K562 (cell line): ENCODE measurements around the gene GPRIN1. TPM values are rescaled to one million over a fixed set of nuclear protein-coding genes. Genes with fewer than 3 reads are reported as not detected.

ENCODE experiments used
- ASH1L ChIP-seq: fragments of 450-650 bp; IDR thresholded peaks from 2 replicates; pipeline ENCODE4 v1.6.1; 2018; ENCODE audit warnings: borderline replicate concordance, mild to moderate bottlenecking, low read depth; ENCODE audit not compliant: partially characterized antibody
- BDP1 ChIP-seq: IDR thresholded peaks from 3 replicates; pipeline ENCODE4 v1.6.1; 2011; ENCODE audit not compliant: insufficient read length, insufficient read depth
- COPS2 ChIP-seq: fragments of 450-650 bp; conservative IDR thresholded peaks from 2 replicates; pipeline ENCODE4 v1.6.1; 2016; ENCODE audit warnings: mild to moderate bottlenecking, moderate library complexity
- CREM ChIP-seq: IDR thresholded peaks from 2 replicates; pipeline ENCODE4 v1.6.1; 2014; ENCODE audit warnings: antibody characterized with exemption, low read depth
- EGR1 ChIP-seq: fragments of 450-650 bp; conservative IDR thresholded peaks from 2 replicates; pipeline ENCODE4 v1.6.1; 2017; ENCODE audit warnings: mild to moderate bottlenecking
- HDAC1 ChIP-seq, 2 experiments: fragments of 450-650 bp; IDR thresholded peaks; 2 replicates each; pipeline ENCODE4 v1.6.1; 2016 to 2017; ENCODE audit warnings: inconsistent platforms in 1 of 2, mild to moderate bottlenecking in 1 of 2, moderate library complexity in 1 of 2
- KDM2B ChIP-seq: fragments of 250-450 bp; sonication (Bioruptor Pico); IDR thresholded peaks from 2 replicates; pipeline ENCODE4 v1.8.0; 2021; ENCODE audit warnings: mild to moderate bottlenecking, moderate library complexity
- POLR2A ChIP-seq: fragments of 450-650 bp; conservative IDR thresholded peaks from 2 replicates; pipeline ENCODE4 v1.6.1; 2016
- RFX1 ChIP-seq: fragments of 450-650 bp; IDR thresholded peaks from 2 replicates; pipeline ENCODE4 v1.6.1; 2016; ENCODE audit warnings: mild to moderate bottlenecking, moderate library complexity
- SRSF7 ChIP-seq: fragments of 200-400 bp; formaldehyde crosslinking; optimal IDR thresholded peaks from 2 replicates; pipeline ENCODE3; 2017; ENCODE audit warnings: mild to moderate bottlenecking, low read depth, low read length
- ZEB2 ChIP-seq: fragments of 450-650 bp; IDR thresholded peaks from 2 replicates; pipeline ENCODE4 v1.6.1; 2016
- ZZZ3 ChIP-seq: fragments of 450-650 bp; IDR thresholded peaks from 2 replicates; pipeline ENCODE4 v1.6.1; 2016; ENCODE audit warnings: antibody characterized with exemption, mild to moderate bottlenecking, moderate library complexity
- polyA plus RNA-seq, 8 experiments: library from polyadenylated mRNA; depleted of rRNA in 4 of 8; stranded (reverse) in 5 of 8; unstranded in 3 of 8; fragments of >200 nt; fragmentation: Nextera tagmentation in 2 of 8; fragmentation: Illumina TruSeq in 1 of 8; extraction: Ambion mirVana in 2 of 8; extraction: Trizol in 1 of 8; gene quantifications; 2 replicates each; pipeline versions ENCODE4 v1.2.1 to v1.2.3, GENCODE V29; 2011 to 2014; ENCODE audit warnings: inconsistent platforms in 1 of 8, missing spikeins in 1 of 8
- total RNA-seq, 7 experiments: library from RNA; depleted of rRNA in 6 of 7; stranded (reverse); fragments of >200 nt in 6 of 7; fragmentation: Illumina TruSeq in 2 of 7; extraction: Trizol in 2 of 7; gene quantifications; 2 replicates each; pipeline versions ENCODE4 v1.2.1 to v1.2.3, GENCODE V29; 2011 to 2021; ENCODE audit warnings: low replicate concordance in 1 of 7
- TF ChIP-seq, protein P1 (sequence below): sonication (generic); formaldehyde crosslinking; IDR thresholded peaks from 2 replicates; pipeline ENCODE4 v1.9.0; 2022; ENCODE audit warnings: mild to moderate bottlenecking, missing genetic modification reagents
- TF ChIP-seq, protein P2 (sequence below), 2 experiments: fragments of 450-650 bp; conservative IDR thresholded peaks; 2 replicates each; pipeline ENCODE4 v1.6.1; 2017; ENCODE audit warnings: mild to moderate bottlenecking in 2 of 2, moderate library complexity in 2 of 2

Gene GPRIN1
- total and polyA plus RNA-seq, 9 of the 15 experiments (the other 6 are each of a cell fraction or from before 2014, with no cell fraction given): 0.15 to 11.6 (median 4.4) TPM

DNA sequence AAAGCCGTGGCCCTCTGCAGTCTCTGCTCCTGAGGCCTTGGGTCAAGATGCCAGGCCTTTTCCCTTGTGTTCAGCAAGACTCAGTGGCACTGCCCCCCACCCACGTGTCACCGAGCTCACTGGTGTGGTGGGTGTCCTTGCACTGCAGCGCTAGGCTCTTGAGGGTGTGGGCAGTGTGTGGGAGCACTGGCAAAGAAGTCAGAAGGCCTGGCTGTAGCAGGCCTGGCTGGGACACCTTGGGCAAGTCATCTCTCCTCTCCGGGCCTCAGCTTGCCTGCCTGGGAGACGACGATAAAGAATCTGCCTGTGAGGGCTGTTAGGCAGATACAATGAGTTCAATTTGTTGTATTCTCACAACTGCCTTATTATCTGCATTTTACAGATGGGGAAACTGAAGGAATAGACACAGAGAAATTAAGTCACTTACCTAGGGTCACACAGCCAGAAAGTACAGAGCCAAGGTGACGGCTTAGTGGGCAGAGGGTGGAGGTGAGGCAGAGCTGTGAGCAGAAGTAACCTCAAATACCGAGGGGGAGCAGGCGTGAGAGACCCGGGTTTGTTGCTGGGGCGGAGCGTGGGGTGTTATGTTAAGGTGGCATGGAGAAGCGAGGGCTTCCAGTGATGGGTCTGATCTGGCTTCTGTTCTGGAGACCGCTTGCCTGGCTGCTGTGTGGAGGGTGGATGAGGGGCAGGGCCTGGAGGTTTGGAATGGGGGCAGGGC, 38.7 kb upstream of the GPRIN1 start (continued):
- TF ChIP-seq, protein P1, sequence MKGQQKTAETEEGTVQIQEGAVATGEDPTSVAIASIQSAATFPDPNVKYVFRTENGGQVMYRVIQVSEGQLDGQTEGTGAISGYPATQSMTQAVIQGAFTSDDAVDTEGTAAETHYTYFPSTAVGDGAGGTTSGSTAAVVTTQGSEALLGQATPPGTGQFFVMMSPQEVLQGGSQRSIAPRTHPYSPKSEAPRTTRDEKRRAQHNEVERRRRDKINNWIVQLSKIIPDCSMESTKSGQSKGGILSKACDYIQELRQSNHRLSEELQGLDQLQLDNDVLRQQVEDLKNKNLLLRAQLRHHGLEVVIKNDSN (CRISPR knock-in tag): peak; percentile 36; the same call in 1 of the 2 replicates
- TF ChIP-seq SRSF7: no peak
- TF ChIP-seq ZZZ3: no peak
- no peak for TF ChIP-seq ZEB2
- no peak for TF ChIP-seq POLR2A
- peak; percentile 42; the same call in 1 of the 2 replicates for TF ChIP-seq CREM
- no peak for TF ChIP-seq BDP1
- no peak for TF ChIP-seq RFX1
- peak in 1 of 2 experiments; percentile 45; a peak in 1 of 4 replicates for TF ChIP-seq HDAC1 (IDR thresholded peaks at IDR 0.05)
- TF ChIP-seq, protein P2, sequence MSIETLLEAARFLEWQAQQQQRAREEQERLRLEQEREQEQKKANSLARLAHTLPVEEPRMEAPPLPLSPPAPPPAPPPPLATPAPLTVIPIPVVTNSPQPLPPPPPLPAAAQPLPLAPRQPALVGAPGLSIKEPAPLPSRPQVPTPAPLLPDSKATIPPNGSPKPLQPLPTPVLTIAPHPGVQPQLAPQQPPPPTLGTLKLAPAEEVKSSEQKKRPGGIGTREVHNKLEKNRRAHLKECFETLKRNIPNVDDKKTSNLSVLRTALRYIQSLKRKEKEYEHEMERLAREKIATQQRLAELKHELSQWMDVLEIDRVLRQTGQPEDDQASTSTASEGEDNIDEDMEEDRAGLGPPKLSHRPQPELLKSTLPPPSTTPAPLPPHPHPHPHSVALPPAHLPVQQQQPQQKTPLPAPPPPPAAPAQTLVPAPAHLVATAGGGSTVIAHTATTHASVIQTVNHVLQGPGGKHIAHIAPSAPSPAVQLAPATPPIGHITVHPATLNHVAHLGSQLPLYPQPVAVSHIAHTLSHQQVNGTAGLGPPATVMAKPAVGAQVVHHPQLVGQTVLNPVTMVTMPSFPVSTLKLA (conservative IDR thresholded peaks at IDR 0.05): peak in 1 of 2 experiments; percentile 49; a peak in 2 of 4 replicates
- TF ChIP-seq EGR1: peak; percentile 71
- no peak for TF ChIP-seq ASH1L
- TF ChIP-seq KDM2B: no peak
- TF ChIP-seq COPS2: no peak
